ENCODE results near the gene TOM1L2.

GRCh38 chr17:17851103-17852002 lies 120.8 kb downstream of the TOM1L2 start:
- TF ChIP-seq HDGF (IDR thresholded peaks at IDR 0.05; ENCODE audit: borderline replicate concordance) (no peak), ARNT (IDR thresholded peaks at IDR 0.05) (no peak), NFRKB (IDR thresholded peaks at IDR 0.05) (no peak), FOXK2 (IDR thresholded peaks at IDR 0.05) (no peak), SP1 (IDR thresholded peaks at IDR 0.05) (no peak), TARDBP (IDR thresholded peaks at IDR 0.05) (no peak), FOXM1 (IDR thresholded peaks at IDR 0.05; ENCODE audit: borderline replicate concordance) (no peak), SUZ12 (IDR thresholded peaks at IDR 0.05) (no peak)
